K562 (cell line): ENCODE data around the gene TALDO1. TPM values are rescaled to one million over a fixed set of nuclear protein-coding genes. Genes with fewer than 3 reads are reported as not detected.
A peak's percentile ranks its signal among the peaks of the same experiment; 100 is the strongest.

Experiments
- BHLHE40 ChIP-seq: IDR thresholded peaks from 2 replicates; pipeline ENCODE4 v1.6.1; 2011; ENCODE audit warnings: low read length, improper control_type of control experiment
- CEBPG ChIP-seq, 3 experiments: fragments of 200-800 bp in 1 of 3; sonication (Bioruptor generic) in 1 of 3; sonication (generic) in 1 of 3; formaldehyde crosslinking in 1 of 3; IDR thresholded peaks in 2 of 3; conservative IDR thresholded peaks in 1 of 3; 2 replicates each; pipeline versions ENCODE4 v1.6.1 to v1.8.0; 2016 to 2022; ENCODE audit warnings: missing compliant biosample characterization in 2 of 3, missing genetic modification characterization in 2 of 3, mild to moderate bottlenecking in 1 of 3, missing genetic modification reagents in 1 of 3
- CREB1 ChIP-seq, 2 experiments: sonication (generic) in 1 of 2; formaldehyde crosslinking in 1 of 2; IDR thresholded peaks; 2 replicates each; pipeline versions ENCODE4 v1.6.1 to v1.8.0; 2012 to 2022; ENCODE audit warnings: inconsistent platforms in 1 of 2, mild to moderate bottlenecking in 1 of 2, missing genetic modification reagents in 1 of 2, moderate library complexity in 1 of 2
- CREB5 ChIP-seq: fragments of 250-450 bp; sonication (Bioruptor Pico); IDR thresholded peaks from 2 replicates; pipeline ENCODE4 v1.5.0; 2020; ENCODE audit warnings: mild to moderate bottlenecking
- FUS ChIP-seq: fragments of 200-400 bp; formaldehyde crosslinking; optimal IDR thresholded peaks from 2 replicates; pipeline ENCODE3; 2017; ENCODE audit warnings: low read depth, low read length
- GABPB2 ChIP-seq: fragments of 250-450 bp; sonication (Bioruptor Pico); conservative IDR thresholded peaks from 2 replicates; pipeline ENCODE4 v1.5.1; 2021; ENCODE audit warnings: mild to moderate bottlenecking
- KDM5B ChIP-seq: fragments of 200-600 bp; sonication (generic); IDR thresholded peaks from 2 replicates; pipeline ENCODE4 v1.6.1; 2012; ENCODE audit warnings: low read depth, mild to moderate bottlenecking, moderate library complexity, low read length, control low read depth, inconsistent platforms; ENCODE audit not compliant: insufficient replicate concordance
- MNT ChIP-seq, 2 experiments: fragments of 450-650 bp; conservative IDR thresholded peaks; 2 replicates each; pipeline ENCODE4 v1.6.1; 2017; ENCODE audit warnings: mild to moderate bottlenecking in 2 of 2, moderate library complexity in 2 of 2
- MTF1 ChIP-seq: fragments of 250-450 bp; sonication (Bioruptor Pico); IDR thresholded peaks from 2 replicates; pipeline ENCODE4 v1.9.0; 2021; ENCODE audit warnings: moderate library complexity, mild to moderate bottlenecking, inconsistent platforms, borderline replicate concordance
- MYNN ChIP-seq, 2 experiments: sonication (generic); formaldehyde crosslinking in 1 of 2; IDR thresholded peaks; 2 replicates each; pipeline versions ENCODE4 v1.5.0 to v1.6.1; 2016 to 2020; ENCODE audit warnings: antibody characterized with exemption in 1 of 2, missing genetic modification reagents in 1 of 2
- NFATC3 ChIP-seq: fragments of 450-650 bp; IDR thresholded peaks from 2 replicates; pipeline ENCODE4 v1.6.1; 2017; ENCODE audit warnings: mild to moderate bottlenecking
- PPARD ChIP-seq: fragments of 250-450 bp; sonication (Bioruptor Pico); IDR thresholded peaks from 2 replicates; pipeline ENCODE4 v1.8.0; 2022; ENCODE audit warnings: inconsistent platforms, mild to moderate bottlenecking, moderate library complexity
- RAD51 ChIP-seq: fragments of 450-650 bp; IDR thresholded peaks from 2 replicates; pipeline ENCODE4 v1.7.1; 2016; ENCODE audit warnings: low read depth, mild to moderate bottlenecking, borderline replicate concordance
- RNF2 ChIP-seq: sonication (generic); IDR thresholded peaks from 2 replicates; pipeline ENCODE4 v1.6.1; 2016
- U2AF1 ChIP-seq: fragments of 200-400 bp; formaldehyde crosslinking; optimal IDR thresholded peaks from 2 replicates; pipeline ENCODE3; 2017; ENCODE audit warnings: mild to moderate bottlenecking, low read depth, low read length, moderate library complexity
- ZBTB2 ChIP-seq: fragments of 450-650 bp; IDR thresholded peaks from 2 replicates; pipeline ENCODE4 v1.6.1; 2016; ENCODE audit warnings: antibody characterized with exemption
- ZBTB33 ChIP-seq: sonication (generic); formaldehyde crosslinking; IDR thresholded peaks from 2 replicates; pipeline ENCODE4 v1.8.1; 2023; ENCODE audit warnings: mild to moderate bottlenecking, missing genetic modification reagents
- ZNF277 ChIP-seq: fragments of 250-450 bp; sonication (Bioruptor Pico); IDR thresholded peaks from 2 replicates; pipeline ENCODE4 v1.8.0; 2022; ENCODE audit warnings: inconsistent platforms, mild to moderate bottlenecking, moderate library complexity, borderline replicate concordance
- polyA plus RNA-seq, 8 experiments: library from polyadenylated mRNA; depleted of rRNA in 4 of 8; stranded (reverse) in 5 of 8; unstranded in 3 of 8; fragments of >200 nt; fragmentation: Nextera tagmentation in 2 of 8; fragmentation: Illumina TruSeq in 1 of 8; extraction: Ambion mirVana in 2 of 8; extraction: Trizol in 1 of 8; gene quantifications; 2 replicates each; pipeline versions ENCODE4 v1.2.1 to v1.2.3, GENCODE V29; 2011 to 2014; ENCODE audit warnings: inconsistent platforms in 1 of 8, missing spikeins in 1 of 8
- total RNA-seq, 7 experiments: library from RNA; depleted of rRNA in 6 of 7; stranded (reverse); fragments of >200 nt in 6 of 7; fragmentation: Illumina TruSeq in 2 of 7; extraction: Trizol in 2 of 7; gene quantifications; 2 replicates each; pipeline versions ENCODE4 v1.2.1 to v1.2.3, GENCODE V29; 2011 to 2021; ENCODE audit warnings: low replicate concordance in 1 of 7

Gene TALDO1
- total and polyA plus RNA-seq, 9 of the 15 experiments (the other 6 are each of a cell fraction or from before 2014, with no cell fraction given) = 260 to 541 (median 441) TPM

- TF ChIP-seq MYNN (IDR thresholded peaks at IDR 0.05) (peak; percentile 39; the same call in 1 of the 2 replicates), MYNN (CRISPR knock-in tag; IDR thresholded peaks at IDR 0.05) (no peak), MNT (conservative IDR thresholded peaks at IDR 0.05) (peak in 1 of 2 experiments; percentile 55; a peak in 2 of 4 replicates), BHLHE40 (peak; percentile 51; the same call in 1 of the 2 replicates), ZNF277 (CRISPR knock-in tag) (no peak), KDM5B (peak; percentile 19), RNF2 (no peak), NFATC3 (no peak), CREB5 (CRISPR knock-in tag) (no peak), ZBTB2 (no peak), FUS (no peak), RAD51 (no peak), CREB1 (IDR thresholded peaks at IDR 0.05) (no peak), CREB1 (CRISPR knock-in tag; IDR thresholded peaks at IDR 0.05) (no peak), GABPB2 (CRISPR knock-in tag) (no peak), U2AF1 (no peak), PPARD (CRISPR knock-in tag) (no peak), ZBTB33 (peak; percentile 40; the same call in 1 of the 2 replicates), MTF1 (CRISPR knock-in tag) (no peak), CEBPG (CRISPR knock-in tag; IDR thresholded peaks at IDR 0.05) (no peak), CEBPG (tag; conservative IDR thresholded peaks at IDR 0.05 in 1 of 2, IDR thresholded peaks at IDR 0.05 in 1 of 2) (no peak)
These were observed 49.4 kb upstream of the TALDO1 start (continued) for GRCh38 chr11:697811-698311.
